Activated T-cell treated with anti-CD3 and anti-CD28 coated beads, Interleukin-2, amount 50 U/mL, for 1 hour (primary cell): ENCODE measurements around the gene SLC26A2.
A peak's percentile ranks its signal among the peaks of the same experiment; 100 is the strongest.
"Not testable (repeated sequence)": the region's sequence is repeated elsewhere in the genome, so short reads cannot be mapped to it uniquely, and the experiment has no call there.

ENCODE experiments used
- DNase-seq: peaks from one replicate; pipeline ENCODE4 v3.0.0-alpha.2; 2020

Gene SLC26A2

GRCh38 chr5:149937610-149938009, 22.9 kb upstream of the SLC26A2 start:
- no peak for DNase-seq

GRCh38 chr5:149938279-149938678, 22.3 kb upstream of the SLC26A2 start:
- DNase-seq: no peak

- DNase-seq: no peak
These were observed 21.7 kb upstream of the SLC26A2 start for GRCh38 chr5:149938791-149939358.

- DNase-seq: no peak
These were observed 21.0 kb upstream of the SLC26A2 start for GRCh38 chr5:149939546-149939945.

GRCh38 chr5:149940077-149940574, 20.4 kb upstream of the SLC26A2 start:
- DNase-seq: no peak

- DNase-seq: no peak
These were observed 19.5 kb upstream of the SLC26A2 start for GRCh38 chr5:149940941-149941644.

GRCh38 chr5:149941795-149942194, 18.8 kb upstream of the SLC26A2 start:
- DNase-seq: no peak

- no peak for DNase-seq
These were observed 18.4 kb upstream of the SLC26A2 start for GRCh38 chr5:149942199-149942598.

- DNase-seq: not testable (repeated sequence)
These were observed 17.8 kb upstream of the SLC26A2 start for GRCh38 chr5:149942741-149943169.

- not testable (repeated sequence) for DNase-seq
These were observed 17.2 kb upstream of the SLC26A2 start for GRCh38 chr5:149943177-149943949.

- DNase-seq: no peak
These were observed 15.9 kb upstream of the SLC26A2 start, which contains the start of gene PDE6A for GRCh38 chr5:149944666-149945065. Gene PDE6A (minus strand): TSS chr5:149944793. CDS start chr5:149944673, 120 bp downstream.

GRCh38 chr5:149946118-149946517, 14.4 kb upstream of the SLC26A2 start:
- no peak for DNase-seq

- DNase-seq: no peak
These were observed 11.6 kb upstream of the SLC26A2 start for GRCh38 chr5:149948993-149949392.

- no peak for DNase-seq
These were observed 9.3 kb upstream of the SLC26A2 start for GRCh38 chr5:149951138-149951749.

GRCh38 chr5:149953436-149954121, 7.0 kb upstream of the SLC26A2 start:
- DNase-seq: no peak

GRCh38 chr5:149954798-149955197, 5.8 kb upstream of the SLC26A2 start:
- DNase-seq: no peak

GRCh38 chr5:149956685-149957084, 3.9 kb upstream of the SLC26A2 start:
- no peak for DNase-seq

GRCh38 chr5:149957855-149958254, 2.7 kb upstream of the SLC26A2 start:
- DNase-seq: no peak

GRCh38 chr5:149959406-149960236, 937 bp upstream of the SLC26A2 start:
- peak; percentile 45 for DNase-seq

GRCh38 chr5:149961186-149961685, 678 bp downstream of the SLC26A2 start:
- DNase-seq: no peak

- no peak for DNase-seq
These were observed 1.4 kb downstream of the SLC26A2 start for GRCh38 chr5:149961957-149962409.
